ENCODE data around the gene RASSF7.

RASSF7 gene

DNA sequence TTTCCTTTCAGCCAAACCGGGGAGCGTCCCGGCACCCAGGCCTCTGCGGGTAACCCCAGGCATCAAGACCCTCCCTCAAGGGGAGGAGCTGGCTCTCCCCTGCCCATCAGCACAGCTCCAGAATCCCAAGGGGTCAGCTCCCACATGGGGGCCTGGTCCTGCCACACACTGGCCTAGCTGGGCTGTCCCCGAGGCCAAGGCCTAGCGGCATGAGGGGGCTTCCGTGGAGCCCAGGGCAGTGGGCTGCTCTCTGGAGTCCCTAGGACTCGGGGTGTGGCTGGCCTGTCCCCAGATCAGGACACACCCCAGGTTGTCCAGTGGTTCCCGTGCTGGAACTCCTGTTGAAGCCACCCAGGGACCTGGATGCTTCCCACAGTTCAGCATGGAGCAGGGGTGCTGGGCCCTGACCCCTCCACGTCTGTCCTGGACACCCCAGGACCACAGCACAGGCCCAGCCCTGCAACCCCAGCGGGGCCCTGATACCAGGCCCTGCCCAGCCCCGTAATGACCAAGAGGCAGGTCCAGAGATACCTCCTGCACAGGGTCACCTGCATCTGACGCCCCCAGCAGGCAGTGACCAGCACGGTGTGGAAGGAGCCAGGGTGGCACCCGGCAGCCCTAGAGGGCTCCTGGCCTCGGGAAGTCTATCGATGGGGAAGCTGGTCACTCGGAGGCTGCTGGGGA, 30.9 kb upstream of the RASSF7 start:
- no peak for TF ChIP-seq CTCF (IDR thresholded peaks at IDR 0.05; ENCODE audit: extremely low read depth, missing control alignments)
- DNase-seq (ENCODE audit: low spot score): no peak

- DNase-seq (ENCODE audit: low spot score): no peak
- TF ChIP-seq CTCF (IDR thresholded peaks at IDR 0.05; ENCODE audit: extremely low read depth, missing control alignments): no peak
Measured at GRCh38 chr11:530960-531831, 29.6 kb upstream of the RASSF7 start.

- no peak for TF ChIP-seq CTCF (IDR thresholded peaks at IDR 0.05; ENCODE audit: extremely low read depth, missing control alignments)
- DNase-seq (ENCODE audit: low spot score): no peak
Measured at GRCh38 chr11:531919-532526, 28.7 kb upstream of the RASSF7 start.

GRCh38 chr11:532527-532985, 28.2 kb upstream of the RASSF7 start:
- no peak for DNase-seq (ENCODE audit: low spot score)
- TF ChIP-seq CTCF (IDR thresholded peaks at IDR 0.05; ENCODE audit: extremely low read depth, missing control alignments): no peak

DNA sequence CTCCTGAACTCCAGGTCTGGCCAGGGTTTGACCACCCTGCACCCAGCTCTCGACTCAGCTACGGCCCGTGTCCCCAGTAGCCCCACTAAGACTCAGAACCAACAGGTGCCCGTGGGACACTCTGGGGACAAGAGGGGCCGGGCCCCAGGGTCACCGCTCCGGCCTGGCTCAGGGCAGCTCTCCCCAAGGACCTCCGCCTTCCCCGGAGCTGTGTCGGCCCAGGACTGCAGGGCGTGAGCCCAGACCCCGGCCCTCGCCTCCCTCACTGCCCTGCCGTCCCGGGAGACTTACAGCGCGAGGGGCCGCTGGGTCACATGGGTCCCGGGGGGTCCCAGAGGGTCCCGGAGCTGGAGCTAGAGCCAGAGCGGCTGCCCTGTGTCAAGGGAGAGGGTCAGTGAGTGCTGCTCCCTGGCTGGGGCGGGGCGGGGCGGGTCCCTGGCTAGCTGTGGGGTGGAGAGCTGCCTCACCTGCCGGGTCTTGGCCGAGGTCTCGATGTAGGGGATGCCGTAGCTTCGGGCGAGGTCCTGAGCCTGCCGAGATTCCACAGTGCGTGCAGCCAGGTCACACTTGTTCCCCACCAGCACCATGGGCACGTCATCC, 27.7 kb upstream of the RASSF7 start:
- no peak for DNase-seq (ENCODE audit: low spot score)
- TF ChIP-seq CTCF (IDR thresholded peaks at IDR 0.05; ENCODE audit: extremely low read depth, missing control alignments): no peak

DNA sequence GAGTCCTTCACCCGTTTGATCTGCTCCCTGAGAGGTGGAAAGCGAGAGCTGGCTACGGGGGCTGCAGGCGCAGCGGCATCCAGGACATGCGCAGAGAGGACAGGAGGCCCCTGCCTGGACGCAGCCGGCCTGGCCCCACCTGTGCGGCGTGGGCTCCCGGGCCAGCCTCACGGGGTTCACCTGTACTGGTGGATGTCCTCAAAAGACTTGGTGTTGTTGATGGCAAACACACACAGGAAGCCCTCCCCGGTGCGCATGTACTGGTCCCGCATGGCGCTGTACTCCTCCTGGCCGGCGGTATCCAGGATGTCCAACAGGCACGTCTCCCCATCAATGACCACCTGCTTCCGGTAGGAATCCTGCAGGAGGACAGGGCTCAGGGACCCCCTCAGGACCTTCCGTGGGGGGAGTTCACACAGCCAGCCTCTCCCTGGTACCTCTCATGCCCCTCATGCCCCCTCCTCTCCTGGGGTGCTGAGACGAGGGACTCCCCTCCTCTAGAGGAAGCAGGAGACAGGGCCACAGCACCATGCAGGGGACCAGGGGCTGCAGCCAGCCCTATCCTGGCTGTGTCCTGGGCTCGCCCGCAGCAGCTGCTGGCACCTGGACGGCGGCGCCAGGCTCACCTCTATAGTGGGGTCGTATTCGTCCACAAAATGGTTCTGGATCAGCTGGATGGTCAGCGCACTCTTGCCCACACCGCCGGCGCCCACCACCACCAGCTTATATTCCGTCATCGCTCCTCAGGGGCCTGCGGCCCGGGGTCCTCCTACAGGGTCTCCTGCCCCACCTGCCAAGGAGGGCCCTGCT, 27.0 kb upstream of the RASSF7 start:
- DNase-seq (ENCODE audit: low spot score): no peak
- TF ChIP-seq CTCF (IDR thresholded peaks at IDR 0.05; ENCODE audit: extremely low read depth, missing control alignments): no peak

Measured in GM20000 (cell line).